K562 (cell line): ENCODE measurements around the gene ISG20L2. TPM values are rescaled to one million over a fixed set of nuclear protein-coding genes. Genes with fewer than 3 reads are reported as not detected.
A peak's percentile ranks its signal among the peaks of the same experiment; 100 is the strongest.

Source experiments
- HOXB6 ChIP-seq: fragments of 250-450 bp; sonication (Bioruptor Pico); IDR thresholded peaks from 2 replicates; pipeline ENCODE4 v1.5.1; 2022; ENCODE audit warnings: mild to moderate bottlenecking, borderline replicate concordance
- SETDB1 ChIP-seq: IDR thresholded peaks from one replicate; pipeline ENCODE4 v1.6.1; 2012; ENCODE audit warnings: low read length, control low read depth, inconsistent platforms
- SIN3A ChIP-seq, 2 experiments: fragments of 150-350 bp in 1 of 2; IDR thresholded peaks; 2 replicates each; pipeline ENCODE4 v1.6.1; 2011 to 2016; ENCODE audit warnings: borderline replicate concordance in 2 of 2, low read depth in 2 of 2, low read length in 2 of 2, mild to moderate bottlenecking in 2 of 2, moderate library complexity in 2 of 2; ENCODE audit not compliant: control insufficient read depth in 1 of 2
- ZNF217 ChIP-seq: sonication (generic); formaldehyde crosslinking; IDR thresholded peaks from 2 replicates; pipeline ENCODE4 v1.8.0; 2022; ENCODE audit warnings: mild to moderate bottlenecking, missing genetic modification reagents
- polyA plus RNA-seq, 8 experiments: library from polyadenylated mRNA; depleted of rRNA in 4 of 8; stranded (reverse) in 5 of 8; unstranded in 3 of 8; fragments of >200 nt; fragmentation: Nextera tagmentation in 2 of 8; fragmentation: Illumina TruSeq in 1 of 8; extraction: Ambion mirVana in 2 of 8; extraction: Trizol in 1 of 8; gene quantifications; 2 replicates each; pipeline versions ENCODE4 v1.2.1 to v1.2.3, GENCODE V29; 2011 to 2014; ENCODE audit warnings: inconsistent platforms in 1 of 8, missing spikeins in 1 of 8
- total RNA-seq, 7 experiments: library from RNA; depleted of rRNA in 6 of 7; stranded (reverse); fragments of >200 nt in 6 of 7; fragmentation: Illumina TruSeq in 2 of 7; extraction: Trizol in 2 of 7; gene quantifications; 2 replicates each; pipeline versions ENCODE4 v1.2.1 to v1.2.3, GENCODE V29; 2011 to 2021; ENCODE audit warnings: low replicate concordance in 1 of 7
- TF ChIP-seq, protein P1 (sequence below): fragments of 250-450 bp; sonication (Bioruptor Pico); IDR thresholded peaks from 2 replicates; pipeline ENCODE4 v1.5.0; 2020; ENCODE audit warnings: mild to moderate bottlenecking
- TF ChIP-seq, protein P2 (sequence below), 2 experiments: fragments of 250-450 bp in 1 of 2; fragments of 450-650 bp in 1 of 2; sonication (Bioruptor Pico) in 1 of 2; IDR thresholded peaks; 2 replicates each; pipeline versions ENCODE4 v1.6.1 to v1.8.0; 2016 to 2021; ENCODE audit warnings: mild to moderate bottlenecking in 2 of 2, moderate library complexity in 2 of 2, missing compliant biosample characterization in 1 of 2, missing genetic modification characterization in 1 of 2
- TF ChIP-seq, protein P3 (sequence below), 2 experiments: fragments of 450-650 bp; IDR thresholded peaks; 2 replicates each; pipeline ENCODE4 v1.6.1; 2016; ENCODE audit warnings: mild to moderate bottlenecking in 2 of 2, borderline replicate concordance in 1 of 2, low read depth in 1 of 2, moderate library complexity in 1 of 2
- TF ChIP-seq, protein P4 (sequence below), 3 experiments: fragments of 200-800 bp in 1 of 3; sonication (Bioruptor generic) in 1 of 3; sonication (generic) in 1 of 3; formaldehyde crosslinking in 1 of 3; IDR thresholded peaks; 2 replicates each; pipeline versions ENCODE4 v1.6.1 to v1.8.0; 2016 to 2022; ENCODE audit warnings: mild to moderate bottlenecking in 2 of 3, missing compliant biosample characterization in 2 of 3, missing genetic modification characterization in 2 of 3, missing genetic modification reagents in 1 of 3

Gene ISG20L2
- total and polyA plus RNA-seq, 9 of the 15 experiments (the other 6 are each of a cell fraction or from before 2014, with no cell fraction given) = 21.3 to 130 (median 50.3) TPM

DNA sequence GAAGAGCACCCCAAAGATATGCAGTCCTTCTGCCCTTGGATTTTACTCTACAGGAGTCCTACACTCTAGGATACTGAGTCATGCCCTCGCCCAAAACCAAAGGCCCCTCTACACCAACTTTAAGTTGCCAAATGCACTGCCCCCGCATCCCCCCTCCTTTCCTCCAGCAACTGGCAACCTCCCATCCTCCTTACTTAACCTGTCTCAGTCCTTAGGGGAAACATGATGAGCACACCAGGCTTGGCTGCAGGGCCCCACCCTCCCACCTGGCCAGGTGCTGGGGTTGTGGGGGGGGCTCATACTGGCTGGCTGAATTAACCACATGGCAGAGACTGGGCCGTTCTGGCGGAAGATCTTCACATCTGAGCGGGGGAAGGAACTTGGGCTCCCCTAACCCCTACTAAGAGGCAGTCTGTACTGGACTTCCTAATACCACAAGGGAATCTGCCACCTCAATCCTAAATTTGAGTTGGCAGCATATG, 21.7 kb upstream of the ISG20L2 start (continued):
- TF ChIP-seq, protein P1, sequence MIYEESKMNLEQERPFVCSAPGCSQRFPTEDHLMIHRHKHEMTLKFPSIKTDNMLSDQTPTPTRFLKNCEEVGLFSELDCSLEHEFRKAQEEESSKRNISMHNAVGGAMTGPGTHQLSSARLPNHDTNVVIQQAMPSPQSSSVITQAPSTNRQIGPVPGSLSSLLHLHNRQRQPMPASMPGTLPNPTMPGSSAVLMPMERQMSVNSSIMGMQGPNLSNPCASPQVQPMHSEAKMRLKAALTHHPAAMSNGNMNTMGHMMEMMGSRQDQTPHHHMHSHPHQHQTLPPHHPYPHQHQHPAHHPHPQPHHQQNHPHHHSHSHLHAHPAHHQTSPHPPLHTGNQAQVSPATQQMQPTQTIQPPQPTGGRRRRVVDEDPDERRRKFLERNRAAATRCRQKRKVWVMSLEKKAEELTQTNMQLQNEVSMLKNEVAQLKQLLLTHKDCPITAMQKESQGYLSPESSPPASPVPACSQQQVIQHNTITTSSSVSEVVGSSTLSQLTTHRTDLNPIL = no peak
- TF ChIP-seq, protein P2, sequence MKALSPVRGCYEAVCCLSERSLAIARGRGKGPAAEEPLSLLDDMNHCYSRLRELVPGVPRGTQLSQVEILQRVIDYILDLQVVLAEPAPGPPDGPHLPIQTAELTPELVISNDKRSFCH (CRISPR knock-in tag; IDR thresholded peaks at IDR 0.05) = no peak
- TF ChIP-seq, protein P2 (tag; IDR thresholded peaks at IDR 0.05) = 0 out of 2 replicates have a peak, but pooled peaks have one; percentile 13
- TF ChIP-seq, protein P3, sequence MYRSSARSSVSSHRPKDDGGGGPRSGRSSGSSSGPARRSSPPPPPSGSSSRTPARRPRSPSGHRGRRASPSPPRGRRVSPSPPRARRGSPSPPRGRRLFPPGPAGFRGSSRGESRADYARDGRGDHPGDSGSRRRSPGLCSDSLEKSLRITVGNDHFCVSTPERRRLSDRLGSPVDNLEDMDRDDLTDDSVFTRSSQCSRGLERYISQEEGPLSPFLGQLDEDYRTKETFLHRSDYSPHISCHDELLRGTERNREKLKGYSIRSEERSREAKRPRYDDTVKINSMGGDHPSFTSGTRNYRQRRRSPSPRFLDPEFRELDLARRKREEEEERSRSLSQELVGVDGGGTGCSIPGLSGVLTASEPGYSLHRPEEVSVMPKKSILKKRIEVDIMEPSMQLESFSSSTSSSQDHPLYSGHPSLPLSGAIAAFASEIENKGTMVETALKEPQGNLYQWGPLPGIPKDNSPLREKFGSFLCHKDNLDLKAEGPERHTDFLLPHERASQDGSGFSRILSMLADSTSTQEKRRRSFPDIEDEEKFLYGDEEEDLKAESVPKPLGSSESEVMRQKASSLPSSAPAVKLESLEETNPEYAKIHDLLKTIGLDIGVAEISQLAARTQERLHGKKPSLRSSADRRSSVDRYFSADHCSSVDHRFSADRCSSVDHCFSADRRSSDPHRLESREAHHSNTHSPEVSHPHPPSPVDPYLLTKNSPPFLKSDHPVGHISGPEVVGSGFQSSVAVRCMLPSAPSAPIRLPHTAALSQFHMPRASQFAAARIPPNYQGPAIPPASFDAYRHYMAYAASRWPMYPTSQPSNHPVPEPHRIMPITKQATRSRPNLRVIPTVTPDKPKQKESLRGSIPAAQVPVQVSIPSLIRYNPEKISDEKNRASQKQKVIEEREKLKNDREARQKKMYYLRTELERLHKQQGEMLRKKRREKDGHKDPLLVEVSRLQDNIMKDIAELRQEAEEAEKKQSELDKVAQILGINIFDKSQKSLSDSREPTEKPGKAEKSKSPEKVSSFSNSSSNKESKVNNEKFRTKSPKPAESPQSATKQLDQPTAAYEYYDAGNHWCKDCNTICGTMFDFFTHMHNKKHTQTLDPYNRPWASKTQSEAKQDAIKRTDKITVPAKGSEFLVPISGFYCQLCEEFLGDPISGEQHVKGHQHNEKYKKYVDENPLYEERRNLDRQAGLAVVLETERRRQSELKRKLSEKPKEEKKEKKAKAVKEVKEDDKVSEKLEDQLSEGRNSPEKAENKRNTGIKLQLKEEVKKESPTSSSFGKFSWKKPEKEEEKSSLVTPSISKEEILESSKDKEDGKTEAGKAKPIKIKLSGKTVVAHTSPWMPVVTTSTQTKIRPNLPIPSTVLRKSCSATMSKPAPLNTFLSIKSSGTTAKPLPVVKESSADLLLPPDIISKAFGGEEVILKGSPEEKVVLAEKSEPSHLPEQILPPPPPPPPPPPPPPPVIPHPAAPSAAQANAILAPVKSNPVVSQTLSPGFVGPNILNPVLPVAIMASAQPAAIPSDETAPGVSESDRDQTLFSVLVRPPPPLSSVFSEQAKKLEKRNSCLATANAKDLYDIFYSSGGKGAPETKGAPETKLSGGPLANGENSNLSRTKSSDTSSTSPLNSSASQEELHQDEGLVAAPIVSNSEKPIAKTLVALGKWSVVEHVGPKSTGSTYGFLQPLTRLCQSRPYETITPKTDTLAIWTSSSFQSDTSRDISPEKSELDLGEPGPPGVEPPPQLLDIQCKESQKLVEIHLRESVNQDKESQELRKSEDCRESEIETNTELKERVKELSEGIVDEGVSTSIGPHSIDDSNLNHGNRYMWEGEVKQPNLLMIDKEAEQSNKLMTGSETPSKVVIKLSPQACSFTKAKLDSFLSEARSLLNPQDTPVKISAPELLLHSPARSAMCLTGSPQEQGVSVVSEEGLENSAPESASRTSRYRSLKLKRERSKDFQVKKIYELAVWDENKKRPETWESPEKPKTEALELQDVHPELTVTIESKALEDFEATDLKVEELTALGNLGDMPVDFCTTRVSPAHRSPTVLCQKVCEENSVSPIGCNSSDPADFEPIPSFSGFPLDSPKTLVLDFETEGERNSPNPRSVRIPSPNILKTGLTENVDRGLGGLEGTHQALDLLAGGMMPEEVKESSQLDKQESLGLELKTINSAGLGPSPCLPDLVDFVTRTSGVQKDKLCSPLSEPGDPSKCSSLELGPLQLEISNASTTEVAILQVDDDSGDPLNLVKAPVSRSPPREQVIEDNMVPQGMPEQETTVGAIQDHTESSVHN (IDR thresholded peaks at IDR 0.05; ENCODE audit: borderline replicate concordance in 1 of 2, low read depth in 1 of 2) = no peak
- TF ChIP-seq, protein P4, sequence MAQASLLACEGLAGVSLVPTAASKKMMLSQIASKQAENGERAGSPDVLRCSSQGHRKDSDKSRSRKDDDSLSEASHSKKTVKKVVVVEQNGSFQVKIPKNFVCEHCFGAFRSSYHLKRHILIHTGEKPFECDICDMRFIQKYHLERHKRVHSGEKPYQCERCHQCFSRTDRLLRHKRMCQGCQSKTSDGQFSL (CRISPR knock-in tag; IDR thresholded peaks at IDR 0.05) = peak; percentile 84
- TF ChIP-seq, protein P4 (tag; IDR thresholded peaks at IDR 0.05) = no peak
- TF ChIP-seq SIN3A (IDR thresholded peaks at IDR 0.05; ENCODE audit: borderline replicate concordance in 2 of 2, control insufficient read depth in 1 of 2, low read depth in 2 of 2, low read length in 2 of 2) (peak; percentile 39 to 70; a peak in 1 of 4 replicates), SETDB1 (no peak), HOXB6 (CRISPR knock-in tag) (no peak), ZNF217 (CRISPR knock-in tag) (no peak)
